ENCODE data around the gene ABHD10. TPM values are rescaled to one million over a fixed set of nuclear protein-coding genes. Genes with fewer than 3 reads are reported as not detected.
A peak's percentile ranks its signal among the peaks of the same experiment; 100 is the strongest.

Gene ABHD10
- total RNA-seq, 1 experiment from 2014 or later, result 40.5 TPM

- no peak for DNase-seq (ENCODE audit: low read depth)
These were observed 22.1 kb downstream of the ABHD10 start for GRCh38 chr3:112000966-112001365.

DNA sequence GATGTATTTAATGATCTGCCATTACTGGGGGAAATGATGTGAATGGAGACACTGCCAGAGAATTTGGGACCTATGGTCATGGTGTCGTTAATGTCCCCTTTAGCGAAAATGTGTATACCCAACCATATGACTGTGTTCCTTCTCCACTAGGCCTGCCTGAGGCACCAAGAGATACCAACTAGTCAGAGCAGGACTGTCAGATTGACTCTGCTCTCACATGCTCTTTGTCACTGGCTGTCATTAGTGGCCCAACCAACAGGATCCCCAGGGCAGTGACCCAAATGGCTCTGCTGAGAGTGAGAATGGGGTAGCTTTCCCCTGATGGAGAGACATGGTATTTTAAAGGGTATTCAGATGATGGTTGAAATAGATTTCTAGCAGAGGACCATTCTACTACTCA lies 22.7 kb downstream of the ABHD10 start:
- no peak for DNase-seq (ENCODE audit: low read depth)

- DNase-seq (ENCODE audit: low read depth), result peak; percentile 77
These were observed 23.5 kb downstream of the ABHD10 start for GRCh38 chr3:112002096-112002971.

- no peak for DNase-seq (ENCODE audit: low read depth)
These were observed 24.7 kb downstream of the ABHD10 start for GRCh38 chr3:112003321-112004080.

DNA sequence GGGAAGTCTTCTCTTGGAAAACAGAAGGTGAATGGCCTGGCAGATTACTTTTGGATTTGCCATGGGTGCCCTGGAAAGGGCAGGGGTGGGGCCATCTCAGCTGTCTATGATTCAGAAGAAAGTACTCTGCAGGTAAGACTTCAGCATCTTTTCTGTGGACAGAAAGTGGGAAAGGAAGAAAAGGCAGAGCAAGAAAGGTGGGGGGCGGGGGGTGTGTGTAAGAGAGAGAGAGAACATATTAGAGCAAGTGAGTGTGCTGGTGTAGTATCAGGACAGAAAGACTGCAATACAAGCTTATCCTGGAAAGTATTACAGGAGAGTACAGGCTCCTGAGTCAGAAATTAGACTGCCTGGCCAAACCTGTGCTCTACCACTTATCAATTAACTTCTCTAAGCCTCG lies 25.4 kb downstream of the ABHD10 start:
- no peak for DNase-seq (ENCODE audit: low read depth)

DNA sequence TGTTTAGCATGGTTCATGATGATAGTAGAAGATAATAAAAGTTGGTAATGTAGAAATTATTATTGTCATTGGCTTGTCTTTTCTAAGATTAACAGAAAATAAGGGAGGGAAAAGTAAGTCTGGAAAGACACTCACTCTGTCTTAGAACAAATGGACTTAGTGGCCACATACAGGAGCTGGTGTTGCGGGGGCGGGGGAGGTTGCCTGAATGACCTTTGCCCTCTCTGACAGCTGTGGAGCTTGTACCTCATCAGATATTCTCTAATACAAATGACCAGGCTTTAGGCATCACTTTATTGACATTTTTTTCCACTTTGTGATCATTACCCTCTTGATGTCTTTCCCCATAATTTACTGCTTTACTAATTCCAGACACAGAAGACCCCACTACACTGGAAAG lies 25.8 kb downstream of the ABHD10 start:
- no peak for DNase-seq (ENCODE audit: low read depth)

DNA sequence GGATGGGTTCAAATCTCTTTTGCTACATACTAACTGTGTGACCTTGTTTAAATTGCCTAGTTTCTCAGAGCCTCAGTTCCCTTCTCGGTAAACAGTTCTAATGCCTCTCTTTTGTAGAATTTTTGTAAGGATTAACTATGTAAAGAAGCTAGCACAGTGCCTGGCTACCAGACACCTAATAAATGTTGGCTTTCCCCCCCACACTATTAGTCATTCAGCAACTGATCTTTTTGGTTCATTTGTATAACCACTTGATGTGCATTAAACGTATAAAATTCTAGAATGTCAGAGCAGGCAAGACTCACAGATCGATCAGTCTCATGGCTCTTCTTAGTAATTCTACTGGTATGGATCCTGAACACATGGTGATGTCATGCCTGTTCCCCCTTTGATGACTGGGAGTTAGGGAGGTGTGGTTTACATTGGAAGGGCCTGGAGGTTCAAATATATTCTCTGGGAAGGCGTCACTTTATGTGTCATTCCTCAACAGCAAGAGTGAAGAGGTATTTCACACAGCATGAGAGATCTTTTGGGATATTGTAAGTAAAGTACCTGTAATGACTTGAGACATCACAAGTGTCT lies 26.4 kb downstream of the ABHD10 start:
- peak; percentile 32 for DNase-seq (ENCODE audit: low read depth)

GRCh38 chr3:112007633-112008032 lies 28.8 kb downstream of the ABHD10 start:
- DNase-seq (ENCODE audit: low read depth), result no peak

DNA sequence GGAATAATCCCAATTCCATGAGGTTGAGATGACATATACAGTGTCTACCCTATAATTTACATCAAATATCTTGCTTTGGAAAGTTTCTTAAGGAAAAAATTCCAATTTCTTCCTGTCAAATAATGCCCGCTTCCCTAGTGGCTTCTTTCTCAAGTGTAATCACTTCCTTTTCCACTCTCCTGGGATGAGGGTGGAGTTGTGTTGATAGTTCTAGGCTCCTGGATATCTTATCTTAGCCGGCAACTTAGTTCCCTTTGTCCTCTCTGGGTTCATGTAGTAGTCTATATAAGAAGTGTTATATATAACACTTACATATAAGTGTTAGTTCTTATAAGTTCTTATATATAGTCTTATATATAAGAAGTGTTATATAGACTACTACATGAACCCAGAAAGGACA lies 30.8 kb downstream of the ABHD10 start:
- no peak for DNase-seq (ENCODE audit: low read depth)

GRCh38 chr3:112010636-112011035 lies 31.8 kb downstream of the ABHD10 start:
- no peak for DNase-seq (ENCODE audit: low read depth)

DNA sequence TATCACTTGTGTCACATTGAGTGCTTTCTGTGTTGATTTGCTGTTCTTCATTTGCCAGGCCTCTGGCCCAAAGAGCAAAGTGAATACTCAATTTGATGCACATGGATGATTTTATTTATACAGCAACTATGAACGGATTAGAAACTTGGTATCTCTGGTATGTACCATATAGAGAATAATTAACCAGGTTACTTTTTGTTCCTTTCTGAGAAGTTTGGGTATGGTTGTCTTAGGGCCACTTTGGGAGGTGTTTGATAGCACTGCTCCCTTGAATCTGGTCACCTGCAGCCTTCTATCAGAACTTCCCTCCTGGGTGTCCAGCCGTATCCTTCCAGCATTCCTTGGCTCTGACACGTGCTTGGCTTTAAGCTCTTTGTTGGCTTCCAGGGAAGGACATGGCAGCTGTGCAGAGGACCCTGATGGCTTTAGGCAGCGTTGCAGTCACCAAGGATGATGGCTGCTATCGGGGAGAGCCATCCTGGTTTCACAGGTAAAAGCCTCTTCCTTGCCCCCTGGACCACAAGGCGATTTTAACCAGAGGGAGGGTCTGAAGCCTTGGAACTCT lies 32.6 kb downstream of the ABHD10 start:
- DNase-seq (ENCODE audit: low read depth), result no peak

DNA sequence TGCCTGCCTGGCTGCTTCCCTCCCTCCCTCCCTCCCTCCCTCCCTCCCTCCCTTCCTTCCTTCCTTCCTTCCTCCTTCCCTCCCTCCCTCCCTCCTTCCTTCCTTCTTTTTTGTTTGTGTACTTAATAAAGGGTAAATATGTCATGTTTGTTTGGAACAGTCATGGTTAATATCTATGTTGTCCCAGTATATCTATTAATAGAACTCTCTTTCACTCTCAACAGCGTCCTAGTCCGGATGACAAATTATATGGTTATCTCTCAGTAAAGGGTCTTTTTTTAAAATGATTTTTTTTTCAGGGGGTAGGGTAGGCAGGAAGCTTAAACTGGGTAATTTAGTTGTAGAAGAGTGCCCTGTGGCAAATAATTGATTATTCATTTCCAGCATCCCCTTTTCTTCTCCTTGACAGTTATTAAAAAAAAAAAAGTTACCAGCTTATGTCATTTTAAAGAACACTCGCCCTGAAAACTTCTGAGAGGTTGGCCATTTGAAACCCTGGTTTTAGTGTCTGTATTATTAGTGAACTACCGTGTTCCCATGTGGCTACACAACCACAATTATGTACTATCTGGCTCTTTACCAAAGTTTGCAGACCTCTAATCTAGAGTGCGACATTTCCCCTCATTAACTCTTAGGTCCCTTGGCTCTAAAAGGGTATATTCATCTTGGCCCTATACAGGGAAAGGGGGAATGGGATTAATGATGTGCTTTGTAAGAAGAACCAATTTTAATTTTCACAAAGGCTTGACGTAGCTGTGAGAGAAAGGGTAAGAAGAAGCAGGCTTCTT lies 33.6 kb downstream of the ABHD10 start:
- DNase-seq (ENCODE audit: low read depth), result no peak

DNA sequence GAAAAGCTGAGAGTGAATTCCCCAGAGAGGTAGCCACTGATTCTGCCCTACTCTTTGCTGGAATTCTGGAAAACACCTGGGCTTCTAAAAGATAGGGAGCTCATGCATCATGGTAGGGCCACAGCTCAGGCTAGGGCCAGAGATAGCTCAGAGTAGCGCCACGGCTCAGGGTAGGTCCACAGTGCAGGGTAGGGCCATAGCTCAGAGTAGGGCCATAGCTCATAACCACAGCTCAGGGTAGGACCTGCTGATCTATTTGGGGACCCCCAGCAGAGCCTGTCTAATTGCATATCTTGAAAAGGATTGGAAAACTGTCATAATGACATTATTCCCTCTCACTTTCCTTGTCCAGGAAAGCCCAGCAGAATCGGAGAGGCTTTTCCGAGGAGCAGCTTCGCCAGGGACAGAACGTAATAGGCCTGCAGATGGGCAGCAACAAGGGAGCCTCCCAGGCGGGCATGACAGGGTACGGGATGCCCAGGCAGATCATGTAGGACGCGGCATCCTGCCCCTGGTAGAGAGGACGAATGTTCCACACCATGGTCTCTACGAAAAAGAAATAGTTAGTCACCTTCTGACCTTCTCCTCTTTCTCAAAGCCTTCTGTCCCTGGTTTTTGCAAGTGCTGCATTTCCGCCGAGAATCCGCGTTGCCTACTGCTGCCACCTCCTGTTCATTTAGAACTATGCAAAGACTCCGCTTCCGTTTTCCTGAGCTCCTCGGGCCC lies 34.4 kb downstream of the ABHD10 start:
- DNase-seq (ENCODE audit: low read depth), result peak; percentile 82

- no peak for DNase-seq (ENCODE audit: low read depth)
These were observed 34.9 kb downstream of the ABHD10 start for GRCh38 chr3:112013784-112014143.

DNA sequence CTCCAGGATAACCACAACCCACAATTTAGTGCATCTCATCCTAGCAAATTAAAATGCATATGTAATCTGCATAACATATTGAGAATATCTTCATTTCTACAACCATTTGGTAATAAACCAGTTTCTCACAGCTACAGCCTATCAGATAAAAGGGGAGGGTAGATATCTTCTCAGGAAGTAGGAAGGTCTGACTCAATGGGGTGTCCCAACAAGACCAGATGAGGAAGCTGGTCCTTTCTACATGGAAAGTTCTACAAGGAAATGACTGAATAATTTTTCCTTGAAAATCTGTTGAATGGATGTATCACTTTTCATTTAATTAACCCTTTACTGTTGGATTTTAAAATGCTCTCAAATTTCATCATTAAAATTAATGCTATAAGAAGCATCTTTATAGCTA lies 38.3 kb downstream of the ABHD10 start:
- DNase-seq (ENCODE audit: low read depth), result no peak

GRCh38 chr3:112018712-112019111 lies 39.9 kb downstream of the ABHD10 start:
- no peak for DNase-seq (ENCODE audit: low read depth)

DNA sequence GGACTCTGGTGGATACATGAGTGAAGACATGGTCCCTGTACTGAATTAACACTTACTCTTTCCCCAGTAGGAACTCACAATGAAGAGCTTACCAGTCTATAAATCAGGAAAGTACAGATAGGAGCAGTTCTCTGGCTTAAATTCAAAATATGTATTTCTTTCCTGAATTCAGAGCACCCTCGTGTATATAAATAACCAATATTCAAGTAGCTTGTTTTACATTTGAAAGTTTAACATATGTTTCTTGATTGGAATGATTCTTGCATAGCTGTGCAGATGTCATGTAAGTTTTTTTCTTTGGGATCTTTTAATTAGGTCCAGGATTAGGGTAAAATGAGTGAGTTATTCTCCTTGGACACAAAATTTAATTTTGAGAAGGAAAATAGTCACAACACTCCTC lies 40.9 kb downstream of the ABHD10 start:
- DNase-seq (ENCODE audit: low read depth), result no peak

- no peak for DNase-seq (ENCODE audit: low read depth)
These were observed 41.9 kb downstream of the ABHD10 start for GRCh38 chr3:112020674-112021085.

DNA sequence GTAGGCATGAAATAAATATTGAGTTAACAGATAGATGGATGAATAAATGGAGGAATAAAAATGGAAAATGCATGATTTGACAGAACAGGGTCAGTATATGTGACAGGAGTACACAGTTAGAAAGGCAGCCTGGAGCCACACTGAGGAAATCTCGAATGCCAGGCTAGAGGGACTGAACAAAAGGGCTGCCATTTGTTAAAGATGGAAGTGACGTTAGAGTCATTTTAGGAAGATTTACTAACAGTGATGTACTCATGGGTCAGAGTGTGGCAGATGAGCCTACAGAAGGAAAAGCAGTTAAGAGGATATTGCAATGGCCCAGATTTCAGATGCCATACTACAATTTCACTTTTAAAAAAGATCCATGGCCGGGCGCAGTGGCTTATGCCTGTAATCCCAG lies 48.3 kb downstream of the ABHD10 start:
- DNase-seq (ENCODE audit: low read depth), result no peak

GRCh38 chr3:112027826-112028225 lies 49.0 kb downstream of the ABHD10 start:
- DNase-seq (ENCODE audit: low read depth), result no peak

DNA sequence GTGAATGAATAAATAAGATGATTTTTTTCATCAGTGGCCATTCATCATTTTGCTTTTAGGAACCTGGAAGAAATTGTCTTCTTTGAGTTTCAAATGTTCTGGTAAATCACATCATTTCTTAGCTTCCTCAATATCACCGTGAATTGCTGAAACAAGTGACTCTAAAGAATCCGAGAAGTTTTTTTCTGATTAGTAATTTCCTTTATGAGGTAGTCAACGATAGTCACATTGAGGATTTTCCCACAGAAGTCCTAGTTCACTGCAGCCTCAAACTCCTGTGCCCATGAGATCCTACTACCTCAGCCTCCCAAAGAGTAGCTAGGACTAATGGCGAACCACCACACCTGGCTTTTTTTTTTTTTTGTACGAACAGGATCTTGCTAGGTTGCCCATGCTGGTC lies 52.1 kb downstream of the ABHD10 start:
- no peak for DNase-seq (ENCODE audit: low read depth)

Data from Daoy (cell line).